Small intestine (tissue), 7 donors: ENCODE measurements around the gene GBGT1. TPM values are rescaled to one million over a fixed set of nuclear protein-coding genes. Genes with fewer than 3 reads are reported as not detected.

ENCODE experiments used
- DNase-seq, 2 donors: peaks; one replicate each; pipeline versions ENCODE4 v3.0.0 to v3.0.0-alpha.2; 2013
- FAIRE-seq: peaks from 2 replicates; lab custom pipeline; 2012; peaks lifted over from hg19 to GRCh38; lab: Jason Lieb, UNC
- H3K27ac ChIP-seq, 3 donors: one replicate each; pipeline ENCODE4 v1.5.1; 2013; ENCODE audit warnings: low read length in 2 of 3, mild to moderate bottlenecking in 2 of 3, control low read depth in 1 of 3, inconsistent platforms in 1 of 3, low read depth in 1 of 3, moderate library complexity in 1 of 3
- H3K27me3 ChIP-seq, 3 donors: one replicate each; pipeline ENCODE4 v1.6.1; 2013; ENCODE audit warnings: low read length in 3 of 3, inconsistent platforms in 1 of 3; ENCODE audit not compliant: control insufficient read depth in 3 of 3, insufficient read depth in 3 of 3
- H3K36me3 ChIP-seq, 3 donors: one replicate each; pipeline ENCODE4 v1.6.1; 2013; ENCODE audit warnings: low read length in 3 of 3, inconsistent platforms in 1 of 3, low read depth in 1 of 3, mild to moderate bottlenecking in 1 of 3, moderate library complexity in 1 of 3; ENCODE audit not compliant: control insufficient read depth in 3 of 3, insufficient read depth in 2 of 3
- H3K4me1 ChIP-seq, 3 donors: one replicate each; pipeline ENCODE4 v1.6.1; 2013; ENCODE audit warnings: low read length in 2 of 3, inconsistent platforms in 1 of 3, low read depth in 1 of 3, mild to moderate bottlenecking in 1 of 3, moderate library complexity in 1 of 3; ENCODE audit not compliant: control insufficient read depth in 3 of 3, insufficient read depth in 2 of 3
- H3K4me3 ChIP-seq, 3 donors: one replicate each; pipeline ENCODE4 v1.5.1; 2013; ENCODE audit warnings: low read length in 3 of 3, control low read depth in 1 of 3, inconsistent platforms in 1 of 3, low read depth in 1 of 3, mild to moderate bottlenecking in 1 of 3, moderate library complexity in 1 of 3
- H3K9me3 ChIP-seq, 2 donors: one replicate each; pipeline ENCODE4 v1.6.1; 2013; ENCODE audit warnings: low read depth in 1 of 2, low read length in 1 of 2; ENCODE audit not compliant: control insufficient read depth in 2 of 2, insufficient read depth in 1 of 2
- WGBS, 3 donors: extraction: QIAGEN DNeasy Blood & Tissue Kit; methylation state at CpG; one replicate each; pipeline ENCODE4 v1.1.7; 2013; 5-methylcytosine and 5-hydroxymethylcytosine counted together
- polyA plus RNA-seq, 4 donors: library from polyadenylated mRNA; stranded (reverse) in 3 of 4; unstranded in 1 of 4; fragments of 200-250 nt in 3 of 4; fragments of 120-200 nt in 1 of 4; gene quantifications; one replicate each; pipeline versions ENCODE4 v1.2.1 to v1.2.3, GENCODE V29; 2013
- donor health status: healthy with polysubstance abuse.
- donor health status: control.
- donor health status: control.
- donor health status: Bipolar disorder and iron deficiency.
- donor health status: healthy.

Gene GBGT1
- polyA plus RNA-seq, 4 donors = 0.45 to 15.4 (median 6.9) TPM

GRCh38 chr9:133133681-133134387 is 29.9 kb downstream of the GBGT1 start:
- whole genome bisulfite sequencing, 3 donors = 14 to 19% (median 16%) methylated on average over 21 of the region's 21 CpGs
- FAIRE-seq = no peak
- H3K4me3 ChIP-seq = no peak overlapping the region

GRCh38 chr9:133132174-133132573 is 31.5 kb downstream of the GBGT1 start:
- WGBS, 3 donors = 83 to 87% (median 83%) methylated on average over 16 of the region's 16 CpGs

More at GRCh38 chr9:133133681-133134387, 29.9 kb downstream of the GBGT1 start:
- Histone ChIP-seq H3K27ac (peak overlapping the region; percentile 86 to 100 (median 93)), H3K27me3 (no peaks in the 10 kb centered on the region), H3K36me3 (peaks cover 0 to 62% (median 0%) of the 10 kb centered on the region in 3 donors), H3K9me3 (no peaks in the 10 kb centered on the region), H3K4me1 (peaks cover 14 to 45% (median 17%) of the 10 kb centered on the region in 3 donors)
- peak; percentile 94 to 98 for DNase-seq

GRCh38 chr9:133131506-133131905 is 32.2 kb downstream of the GBGT1 start:
- no peak for FAIRE-seq
- Histone ChIP-seq H3K4me1 (peaks cover 13 to 36% (median 19%) of the 10 kb centered on the region in 3 donors), H3K4me3 (no peak overlapping the region), H3K9me3 (no peaks in the 10 kb centered on the region), H3K27ac (peak overlapping the region in 2 of 3 donors; percentile 67 to 75), H3K27me3 (no peaks in the 10 kb centered on the region), H3K36me3 (peaks cover 0 to 69% (median 0%) of the 10 kb centered on the region in 3 donors)
- 89 to 95% (median 90%) methylated on average over 5 of the region's 5 CpGs for WGBS, 3 donors
- no peak for DNase-seq

More at GRCh38 chr9:133132174-133132573, 31.5 kb downstream of the GBGT1 start:
- peaks cover 0 to 64% (median 0%) of the 10 kb centered on the region in 3 donors for H3K36me3 ChIP-seq
- H3K27ac ChIP-seq = peak overlapping the region in 1 of 3 donors; percentile 67
- no peak overlapping the region for H3K4me3 ChIP-seq
- FAIRE-seq (no peak), DNase-seq (no peak)
- peaks cover 13 to 36% (median 17%) of the 10 kb centered on the region in 3 donors for H3K4me1 ChIP-seq
- H3K27me3 ChIP-seq = no peaks in the 10 kb centered on the region
- no peaks in the 10 kb centered on the region for H3K9me3 ChIP-seq

GRCh38 chr9:133130685-133131244 is 32.9 kb downstream of the GBGT1 start:
- peak in 1 of 2 donors; percentile 60 for DNase-seq
- peaks cover 0 to 73% (median 0%) of the 10 kb centered on the region in 3 donors for H3K36me3 ChIP-seq
- peak overlapping the region in 1 of 3 donors; percentile 50 for H3K4me3 ChIP-seq
- no peak for FAIRE-seq
- no peaks in the 10 kb centered on the region for H3K27me3 ChIP-seq
- peaks cover 9 to 36% (median 15%) of the 10 kb centered on the region in 3 donors for H3K4me1 ChIP-seq
- peak overlapping the region in 2 of 3 donors; percentile 76 to 79 for H3K27ac ChIP-seq
- no peaks in the 10 kb centered on the region for H3K9me3 ChIP-seq
- 57 to 84% (median 75%) methylated on average over 10 of the region's 10 CpGs for WGBS, 3 donors

- WGBS, 3 donors = 70 to 85% (median 72%) methylated on average over 22 to 29 of the region's 29 CpGs
- H3K27ac ChIP-seq = peak overlapping the region in 1 of 3 donors; percentile 5
Measured at GRCh38 chr9:133129001-133129795, 34.5 kb downstream of the GBGT1 start.

GRCh38 chr9:133128152-133128551 is 35.6 kb downstream of the GBGT1 start:
- H3K4me3 ChIP-seq = peak overlapping the region in 1 of 3 donors; percentile 11
- no peaks in the 10 kb centered on the region for H3K27me3 ChIP-seq
- no peak for FAIRE-seq
- 84 to 88% (median 88%) methylated on average over 13 of the region's 13 CpGs for WGBS, 3 donors
- peaks cover 0 to 62% (median 0%) of the 10 kb centered on the region in 3 donors for H3K36me3 ChIP-seq
- peak overlapping the region in 2 of 3 donors; percentile 41 to 86 for H3K27ac ChIP-seq
- H3K4me1 ChIP-seq = peaks cover 0 to 21% (median 6%) of the 10 kb centered on the region in 3 donors
- no peaks in the 10 kb centered on the region for H3K9me3 ChIP-seq
- DNase-seq = no peak

More at GRCh38 chr9:133129001-133129795, 34.5 kb downstream of the GBGT1 start:
- Histone ChIP-seq H3K4me3 (no peak overlapping the region), H3K36me3 (peaks cover 0 to 65% (median 0%) of the 10 kb centered on the region in 3 donors), H3K27me3 (no peaks in the 10 kb centered on the region), H3K4me1 (peaks cover 4 to 22% (median 10%) of the 10 kb centered on the region in 3 donors), H3K9me3 (no peaks in the 10 kb centered on the region)
- DNase-seq (no peak), FAIRE-seq (no peak)

- Histone ChIP-seq H3K9me3 (no peaks in the 10 kb centered on the region), H3K4me1 (peaks cover 0 to 22% (median 8%) of the 10 kb centered on the region in 3 donors), H3K36me3 (peaks cover 0 to 56% (median 0%) of the 10 kb centered on the region in 3 donors), H3K27ac (peak overlapping the region in 2 of 3 donors; percentile 59 to 86), H3K4me3 (no peak overlapping the region), H3K27me3 (no peaks in the 10 kb centered on the region)
- 65 to 79% (median 72%) methylated on average over 23 of the region's 23 CpGs for WGBS, 3 donors
- FAIRE-seq = no peak
- peak in 1 of 2 donors; percentile 49 for DNase-seq
Measured at GRCh38 chr9:133127340-133127981, 36.3 kb downstream of the GBGT1 start.
